HCEC 1CT (cell line): ENCODE results near the gene HTN1.
"Not testable (repeated sequence)": the region's sequence is repeated elsewhere in the genome, so short reads cannot be mapped to it uniquely, and the experiment has no call there.

Source experiments
- DNase-seq: peaks from one replicate; pipeline ENCODE4 v3.0.0-alpha.2; 2017

Gene HTN1

GRCh38 chr4:70050138-70050537 is at the start of gene HTN1:
HTN1 (plus strand) TSS chr4:70050438; CDS start chr4:70053077, 2,639 bp downstream.
- DNase-seq: not testable (repeated sequence)

- no peak for DNase-seq
Observed at GRCh38 chr4:70000711-70001110, 49.5 kb upstream of the HTN1 start.

- no peak for DNase-seq
Observed at GRCh38 chr4:70002507-70002906, 47.7 kb upstream of the HTN1 start.

DNA sequence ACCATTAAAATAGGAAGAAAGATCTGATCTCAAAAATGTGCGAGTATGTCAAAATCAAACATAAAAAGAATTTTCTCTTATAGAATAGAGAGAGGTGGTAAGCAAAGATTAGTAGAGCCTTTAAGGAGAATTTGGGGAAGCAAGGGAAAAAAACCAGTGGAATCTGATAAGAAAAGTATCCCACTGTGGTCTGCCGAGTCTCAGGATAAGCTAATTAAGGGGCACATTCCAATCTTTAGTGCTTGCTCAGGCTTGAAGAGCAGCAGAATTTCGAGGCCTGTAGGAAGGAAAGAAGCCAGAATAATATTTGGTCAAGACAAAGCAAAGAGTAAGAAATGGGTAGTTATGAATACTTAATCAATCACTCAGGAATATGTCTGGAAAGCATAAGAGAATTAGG is 41.5 kb upstream of the HTN1 start:
- DNase-seq: no peak

DNA sequence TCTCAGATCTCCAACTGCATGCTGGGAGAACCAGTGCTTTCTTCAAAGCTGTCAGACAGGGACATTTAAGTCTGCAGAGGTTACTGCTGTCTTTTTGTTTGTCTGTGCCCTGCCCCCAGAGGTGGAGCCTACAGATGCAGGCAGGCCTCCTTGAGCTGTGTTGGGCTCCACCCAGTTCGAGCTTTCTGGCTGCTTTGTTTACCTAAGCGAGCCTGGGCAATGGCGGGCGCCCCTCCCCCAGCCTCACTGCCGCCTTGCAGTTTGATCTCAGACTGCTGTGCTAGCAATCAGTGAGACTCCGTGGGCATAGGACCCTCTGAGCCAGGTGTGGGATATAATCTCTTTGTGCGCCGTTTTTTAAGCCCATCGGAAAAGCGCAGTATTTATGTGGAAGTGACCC is 31.2 kb upstream of the HTN1 start:
- not testable (repeated sequence) for DNase-seq

DNA sequence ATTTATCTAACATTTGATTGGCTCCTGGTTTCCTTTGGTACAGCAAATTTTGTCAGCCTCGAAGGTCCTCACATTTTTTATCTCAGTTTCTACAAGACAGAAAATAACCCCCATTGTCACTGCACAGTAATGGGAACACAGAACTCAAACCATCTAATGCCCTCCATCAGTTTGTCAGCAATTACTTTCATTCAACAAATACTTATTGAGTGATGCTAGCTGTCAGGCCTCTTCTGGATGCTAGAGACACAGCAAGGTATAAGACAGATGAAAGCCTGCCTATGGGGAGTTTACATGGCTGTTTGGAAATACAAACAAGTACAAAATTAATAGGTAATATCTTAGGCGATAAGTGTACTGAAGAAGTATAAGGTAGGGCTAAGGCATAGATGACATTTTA is 27.0 kb upstream of the HTN1 start:
- no peak for DNase-seq

- DNase-seq: no peak
Observed at GRCh38 chr4:70027011-70027410, 23.2 kb upstream of the HTN1 start.

- not testable (repeated sequence) for DNase-seq
Observed at GRCh38 chr4:70028159-70028558, 22.1 kb upstream of the HTN1 start, which contains the start of gene HTN3. HTN3 (plus strand) TSS chr4:70028459; CDS start chr4:70030741, 2,282 bp downstream.

DNA sequence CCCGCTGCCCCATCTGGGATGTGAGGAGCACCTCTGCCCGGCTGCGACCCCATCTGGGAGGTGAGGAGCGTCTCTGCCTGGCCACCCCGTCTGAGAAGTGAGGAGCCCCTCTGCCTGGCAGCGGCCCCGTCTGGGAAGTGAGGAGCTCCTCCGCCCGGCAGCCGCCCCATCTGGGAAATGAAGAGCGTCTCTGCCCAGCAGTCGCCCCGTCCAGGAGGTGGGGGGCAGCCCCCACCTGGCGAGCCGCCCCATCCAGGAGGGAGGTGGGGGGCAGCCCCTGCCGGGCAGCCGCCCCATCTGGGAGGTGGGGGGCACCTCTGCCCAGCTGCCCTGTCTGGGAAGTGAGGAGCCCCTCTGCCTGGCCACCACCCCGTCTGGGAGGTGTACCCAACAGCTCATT is 12.7 kb upstream of the HTN1 start:
- DNase-seq: not testable (repeated sequence)

- not testable (repeated sequence) for DNase-seq
Observed at GRCh38 chr4:70039928-70040327, 10.3 kb upstream of the HTN1 start.

DNA sequence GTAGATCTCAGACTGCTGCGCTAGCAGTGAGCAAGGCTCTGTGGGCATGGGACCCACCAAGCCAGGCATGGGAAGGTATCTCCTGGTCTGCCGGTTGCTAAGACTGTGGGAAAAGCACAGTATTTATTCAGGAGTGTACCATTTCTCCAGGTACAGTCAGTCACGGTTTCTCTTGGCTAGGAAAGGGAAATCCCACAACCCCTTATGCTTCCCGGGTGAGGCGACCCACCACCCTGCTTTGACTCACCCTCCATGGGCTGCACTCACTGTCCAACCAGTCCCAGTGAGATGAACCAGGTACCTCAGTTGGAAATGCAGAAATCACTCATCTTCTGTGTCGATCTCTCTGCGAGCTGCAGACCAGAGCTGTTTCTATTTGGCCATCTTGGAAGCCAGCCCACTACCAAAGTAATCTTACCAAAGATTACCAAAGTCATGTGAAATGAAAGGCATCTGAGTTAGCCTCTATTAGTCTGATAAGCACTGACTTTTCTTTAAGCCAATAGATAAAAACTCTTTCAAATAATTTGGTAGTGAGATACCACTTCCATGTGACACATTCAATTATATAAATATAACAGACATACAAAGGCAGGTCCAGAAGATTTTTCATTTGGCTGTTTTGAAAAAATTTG is 8.5 kb upstream of the HTN1 start:
- no peak for DNase-seq

DNA sequence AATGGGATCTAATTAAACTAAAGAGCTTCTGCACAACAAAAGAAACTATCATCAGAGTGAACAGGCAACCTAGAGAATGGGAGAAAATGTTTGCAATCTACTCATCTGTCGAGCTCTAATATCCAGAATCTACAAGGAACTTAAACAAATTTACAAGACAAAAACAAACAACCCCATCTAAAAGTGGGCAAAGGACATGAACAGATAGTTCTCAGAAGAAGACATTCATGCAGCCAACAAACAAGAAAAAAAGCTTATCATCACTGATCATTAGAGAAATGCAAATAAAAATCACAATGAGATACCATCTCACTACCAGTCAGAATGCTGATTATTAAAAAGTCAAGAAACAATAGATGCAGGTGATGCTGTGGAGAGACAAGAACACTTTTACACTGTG is 6.3 kb downstream of the HTN1 start:
- not testable (repeated sequence) for DNase-seq

- no peak for DNase-seq
Observed at GRCh38 chr4:70057651-70058050, 7.4 kb downstream of the HTN1 start.

GRCh38 chr4:70059149-70059548 is 8.9 kb downstream of the HTN1 start:
- DNase-seq: no peak

- no peak for DNase-seq
Observed at GRCh38 chr4:70062000-70062399, 11.8 kb downstream of the HTN1 start.

GRCh38 chr4:70080205-70080604 is 30.0 kb downstream of the HTN1 start:
- DNase-seq: no peak

DNA sequence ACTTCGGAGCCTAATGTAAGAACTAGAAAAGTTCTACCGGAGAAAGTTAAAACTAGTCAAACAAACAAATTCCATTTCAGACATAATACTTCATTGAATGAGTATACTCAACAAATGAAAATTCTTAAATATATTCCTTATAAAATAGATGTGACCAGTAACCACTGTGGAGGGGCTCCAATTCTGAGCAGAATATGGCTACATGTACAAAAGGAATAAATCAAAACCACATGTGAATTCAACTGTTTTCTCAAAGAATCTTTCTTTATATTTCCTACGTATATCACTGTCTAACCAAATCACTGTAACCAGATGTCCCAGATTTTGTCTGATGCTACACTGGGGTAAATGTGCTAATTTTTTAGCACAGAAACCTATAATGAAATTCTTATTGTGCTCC is 49.0 kb downstream of the HTN1 start:
- DNase-seq: no peak
